ENCODE results near the gene KRT23.
"Not testable (repeated sequence)": the region's sequence is repeated elsewhere in the genome, so short reads cannot be mapped to it uniquely, and the experiment has no call there.

KRT23 gene

DNA sequence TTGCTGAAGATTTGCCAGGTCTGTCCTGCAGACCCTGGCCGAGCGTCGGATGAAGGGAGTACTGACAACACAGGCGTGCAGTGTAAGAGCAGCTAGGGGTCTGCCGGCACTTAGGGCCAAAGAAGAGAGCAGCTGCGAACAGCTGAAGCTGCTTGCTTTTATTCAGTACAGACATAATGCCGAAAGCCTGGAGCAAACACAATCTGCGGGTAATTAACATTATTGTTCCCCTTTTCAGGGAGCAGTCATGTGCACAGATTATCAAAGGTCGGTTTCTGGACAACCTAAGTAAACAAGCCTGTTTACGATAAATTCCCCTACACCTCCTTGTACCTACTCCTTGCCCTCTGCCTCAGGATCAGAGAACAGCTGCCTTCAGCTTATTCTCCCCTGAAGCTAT lies 12.0 kb upstream of the KRT23 start:
- DNase-seq: peak; percentile 10

DNA sequence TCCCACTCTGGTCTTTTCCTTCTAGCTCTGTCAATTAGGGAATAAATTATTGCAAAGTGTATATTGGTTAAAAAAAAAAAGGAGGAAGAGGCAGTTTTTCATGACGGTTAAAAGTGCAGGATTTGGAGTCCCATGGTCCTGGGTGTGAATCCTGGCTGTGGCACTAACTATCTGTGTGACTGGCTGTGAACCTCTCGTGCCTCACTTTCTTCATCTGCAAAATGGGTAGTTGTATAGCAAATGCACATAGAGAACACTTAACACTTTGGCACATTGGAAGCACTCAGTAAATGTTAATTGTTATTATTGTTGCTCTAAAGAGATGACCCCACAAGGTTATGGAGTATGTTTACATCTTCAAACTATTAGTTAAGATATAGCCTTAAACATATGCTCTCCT lies 10.5 kb upstream of the KRT23 start:
- DNase-seq: no peak

DNA sequence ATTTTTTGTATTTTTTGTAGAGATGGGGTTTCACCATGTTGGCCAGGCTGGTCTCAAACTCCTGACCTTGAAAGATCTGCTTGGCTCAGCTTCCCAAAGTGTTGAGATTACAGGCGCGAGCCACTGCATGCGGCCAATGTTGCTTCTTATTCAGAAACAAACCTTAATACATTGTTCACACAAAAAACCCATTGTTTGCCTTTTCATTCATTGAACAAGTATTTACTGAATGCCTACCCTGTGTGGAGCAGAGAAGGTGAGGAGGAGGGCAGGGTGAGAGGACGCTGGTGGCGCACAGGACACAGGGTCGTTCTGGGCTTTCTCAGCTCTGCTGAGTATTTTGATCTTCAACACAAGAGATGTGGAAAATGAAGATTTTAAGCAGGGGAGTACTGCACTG lies 8.0 kb upstream of the KRT23 start:
- DNase-seq: no peak

DNA sequence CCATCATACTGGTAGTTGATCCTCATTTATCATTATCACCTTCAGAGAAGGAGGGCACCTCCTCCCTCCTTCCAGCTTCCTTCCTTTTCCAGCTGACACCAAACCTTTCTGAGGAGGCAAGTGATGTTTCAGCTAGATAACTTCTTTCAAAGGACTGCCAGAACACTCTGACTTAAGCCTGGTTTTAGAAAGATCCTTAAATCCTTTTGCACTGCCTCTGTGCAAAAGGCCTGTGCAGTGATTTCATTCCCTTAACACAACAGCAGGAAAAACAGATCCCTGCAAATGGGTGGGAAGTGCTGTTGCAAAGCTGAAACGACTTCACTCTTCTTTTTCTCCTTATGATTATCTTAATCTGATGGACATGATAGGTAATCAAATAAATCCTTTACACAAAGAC lies 7.1 kb upstream of the KRT23 start:
- DNase-seq: no peak

DNA sequence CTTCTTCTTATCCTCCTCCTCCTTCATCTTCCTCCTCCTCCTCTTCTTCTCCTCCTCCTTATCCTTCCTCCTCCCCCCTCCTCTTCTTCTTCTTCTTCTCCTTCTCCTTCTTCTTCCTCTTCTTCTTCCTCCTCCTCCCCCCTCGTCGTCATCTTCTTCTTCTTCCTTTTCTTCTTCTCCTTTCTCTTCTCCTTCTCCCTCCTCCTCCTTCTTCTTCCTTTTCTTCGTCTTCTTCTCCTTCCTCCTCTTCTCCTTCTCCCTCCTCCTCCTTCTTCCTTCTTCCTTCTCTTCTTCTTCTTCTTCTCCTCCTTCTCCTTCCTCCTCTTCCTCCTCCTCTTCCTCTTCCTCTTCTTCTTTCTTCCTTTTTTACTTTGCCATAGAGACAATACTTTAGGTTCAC lies 5.1 kb upstream of the KRT23 start:
- DNase-seq: no peak

DNA sequence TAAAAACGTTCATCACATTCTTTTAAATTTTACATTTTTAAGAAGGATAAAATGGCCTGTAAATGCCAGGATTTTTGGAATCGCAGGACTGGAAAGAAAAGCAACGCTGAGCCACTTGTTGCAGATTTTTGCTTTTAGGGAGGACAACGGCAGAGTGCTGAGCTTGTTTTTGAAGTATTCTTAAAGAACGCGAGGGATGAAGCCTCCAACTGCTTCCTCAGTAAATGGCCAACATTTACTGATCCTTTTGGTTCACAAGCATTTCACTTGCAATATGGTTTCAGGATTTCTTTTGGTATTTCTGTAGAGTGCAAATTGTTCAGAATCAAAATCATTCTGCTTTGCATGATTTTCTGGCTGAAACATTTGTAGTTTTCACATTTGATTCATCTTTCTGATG lies 2.8 kb upstream of the KRT23 start:
- no peak for DNase-seq

DNA sequence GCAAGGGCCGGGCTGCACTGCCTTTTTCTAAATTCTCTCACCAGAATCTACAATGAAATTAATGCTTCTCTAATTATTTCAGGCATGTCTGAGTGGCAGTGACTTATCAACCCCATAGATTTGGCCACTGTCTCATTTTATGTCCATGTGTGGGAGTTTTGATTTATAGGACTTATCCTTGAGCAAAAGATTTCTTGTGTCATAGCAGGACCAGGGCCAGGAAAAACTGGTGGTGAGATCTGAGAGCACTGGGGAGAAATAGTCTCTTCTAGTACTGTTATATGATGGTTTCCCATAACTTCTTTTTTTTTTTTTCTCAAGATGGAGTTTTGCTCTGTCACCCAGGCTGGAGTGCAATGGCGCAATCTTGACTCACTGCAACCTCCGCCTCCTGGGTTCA lies 1.5 kb upstream of the KRT23 start:
- DNase-seq: no peak

DNA sequence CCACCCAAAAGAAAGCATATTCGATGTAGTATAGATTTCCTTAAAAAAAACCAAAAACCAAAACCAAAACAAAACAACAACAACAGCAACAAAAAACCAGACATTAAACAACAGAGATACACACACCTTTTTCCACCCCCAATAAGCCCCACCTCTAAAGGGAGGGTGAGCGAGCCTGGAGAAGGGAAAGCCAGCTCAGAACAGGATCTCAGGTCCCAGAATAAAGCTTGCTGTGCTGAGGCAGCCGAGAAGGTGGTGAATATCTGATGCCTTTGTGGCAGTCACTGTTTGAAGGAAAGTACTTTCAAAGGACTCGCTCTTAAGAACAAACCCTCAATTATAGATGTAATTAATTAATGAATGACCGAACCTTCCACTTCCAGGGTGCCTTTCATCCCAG lies 470 bp downstream of the KRT23 start:
- DNase-seq: no peak

DNA sequence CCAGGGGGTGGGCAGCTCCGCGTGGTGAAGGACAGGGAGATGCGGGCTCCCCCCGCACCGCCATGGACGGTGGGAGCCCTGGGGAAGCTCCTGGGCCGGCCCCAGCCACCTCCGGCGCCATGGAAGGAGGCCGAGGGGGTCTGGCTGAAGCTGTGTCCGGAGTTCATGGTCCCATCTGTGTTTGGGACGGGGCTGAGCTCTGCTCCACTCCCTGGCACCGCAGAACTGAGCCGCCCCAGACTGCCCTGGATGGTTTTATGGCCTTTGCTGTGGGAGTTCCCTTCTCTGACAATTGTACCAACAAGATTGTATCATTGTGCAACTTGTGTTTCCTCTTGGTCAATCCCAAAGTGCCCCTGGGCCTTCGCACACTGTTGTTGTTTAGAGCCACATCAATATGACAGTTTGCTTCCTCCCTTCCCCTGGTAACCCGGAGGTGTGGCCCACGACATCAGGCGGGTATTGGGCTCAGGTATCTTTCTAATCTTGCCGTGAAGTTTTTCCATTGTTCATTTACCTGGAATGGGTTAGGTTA lies 942 bp downstream of the KRT23 start:
- no peak for DNase-seq

DNA sequence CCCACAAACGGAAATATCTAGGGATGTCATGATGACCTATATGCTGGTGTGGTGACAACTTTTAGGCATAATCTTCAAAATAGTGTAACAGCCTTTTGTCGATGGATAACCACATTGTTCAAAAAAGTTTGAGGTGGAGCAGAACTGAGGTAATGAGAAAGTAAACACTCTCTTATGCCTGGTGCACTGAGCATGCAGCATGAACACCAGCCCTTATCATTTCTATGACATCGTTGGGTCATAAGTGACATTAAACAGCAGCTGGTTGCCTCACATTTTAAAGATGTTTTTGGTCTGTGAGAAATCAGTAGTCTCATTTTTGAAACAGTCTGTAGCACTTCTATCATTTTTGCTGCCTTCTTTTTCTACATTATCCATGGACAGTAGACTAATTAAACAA lies 1.8 kb downstream of the KRT23 start:
- no peak for DNase-seq

DNA sequence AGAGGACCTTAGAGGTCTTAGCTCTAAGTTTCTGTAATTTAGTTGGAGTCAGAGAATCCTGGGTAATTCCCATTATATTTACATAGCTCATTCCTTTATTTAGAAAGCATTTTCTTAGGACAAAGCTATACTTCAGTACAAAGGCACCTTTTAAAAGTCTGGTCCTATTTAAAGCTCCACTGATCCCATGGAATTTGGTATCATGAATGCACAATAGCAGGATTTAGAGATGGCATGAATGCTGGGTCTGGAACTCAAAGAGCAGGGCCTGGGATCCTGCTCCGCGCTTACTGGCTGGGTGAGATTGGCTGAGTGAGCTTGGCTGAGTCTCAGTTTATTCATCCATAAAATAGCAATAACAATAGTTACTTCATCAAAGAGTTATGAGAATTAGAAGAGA lies 4.8 kb downstream of the KRT23 start:
- DNase-seq: no peak

DNA sequence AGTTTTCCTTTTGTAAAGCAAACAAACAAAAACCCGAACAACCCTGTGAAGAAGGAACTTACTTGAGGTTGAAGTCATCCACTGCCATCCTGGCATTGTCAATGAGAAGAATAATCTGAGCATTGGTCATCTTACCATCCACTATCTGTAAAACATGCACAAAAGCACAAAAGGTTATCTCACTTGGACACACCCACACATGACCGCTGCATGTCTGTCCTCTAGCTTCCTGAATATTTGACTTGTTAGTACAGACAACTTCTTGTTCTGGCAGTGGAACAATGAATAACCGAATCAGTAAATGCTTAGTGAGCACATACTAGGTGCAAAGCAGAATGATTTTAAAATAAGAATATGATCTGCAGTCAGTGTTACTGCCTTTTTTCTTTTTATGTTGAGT lies 6.1 kb downstream of the KRT23 start:
- no peak for DNase-seq

DNA sequence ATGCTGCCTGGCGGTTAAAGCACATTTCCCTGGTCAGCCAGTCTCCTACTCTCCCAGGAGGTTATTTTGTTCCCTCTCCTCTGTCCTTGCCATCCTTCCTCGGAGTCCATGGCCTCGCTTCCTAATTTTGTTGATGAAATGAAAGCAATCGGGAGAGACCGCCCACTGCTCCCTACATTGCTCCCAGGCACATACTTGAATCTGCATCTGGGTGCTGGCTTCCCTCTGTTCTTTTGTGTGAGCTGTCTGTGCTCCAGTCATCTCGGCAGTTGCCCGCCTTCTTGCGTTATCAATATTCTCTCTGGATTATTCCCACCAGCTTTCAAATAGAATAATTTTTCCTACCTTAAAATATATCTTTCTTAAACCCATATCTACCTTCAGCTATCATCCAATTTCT lies 11.1 kb downstream of the KRT23 start:
- no peak for DNase-seq

DNA sequence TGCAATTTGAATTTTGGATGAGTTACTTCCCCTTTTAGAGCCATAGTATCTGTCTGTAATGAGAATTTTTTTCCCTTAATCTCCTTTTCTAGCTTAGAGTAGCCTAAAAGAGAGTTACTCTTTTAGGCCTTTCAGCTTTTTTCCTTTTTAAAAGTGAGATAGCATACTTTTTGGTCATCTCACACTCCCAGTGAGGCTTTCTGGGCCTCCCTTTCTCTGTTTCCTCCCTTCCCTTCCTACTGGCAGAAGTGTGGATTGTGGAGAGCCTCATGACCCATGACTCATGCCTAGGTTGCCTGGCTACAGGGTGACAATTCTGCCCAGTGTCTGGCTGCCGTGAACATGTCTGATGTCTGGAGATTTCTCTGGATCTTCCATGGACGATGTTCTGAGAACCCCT lies 15.2 kb downstream of the KRT23 start:
- no peak for DNase-seq

DNA sequence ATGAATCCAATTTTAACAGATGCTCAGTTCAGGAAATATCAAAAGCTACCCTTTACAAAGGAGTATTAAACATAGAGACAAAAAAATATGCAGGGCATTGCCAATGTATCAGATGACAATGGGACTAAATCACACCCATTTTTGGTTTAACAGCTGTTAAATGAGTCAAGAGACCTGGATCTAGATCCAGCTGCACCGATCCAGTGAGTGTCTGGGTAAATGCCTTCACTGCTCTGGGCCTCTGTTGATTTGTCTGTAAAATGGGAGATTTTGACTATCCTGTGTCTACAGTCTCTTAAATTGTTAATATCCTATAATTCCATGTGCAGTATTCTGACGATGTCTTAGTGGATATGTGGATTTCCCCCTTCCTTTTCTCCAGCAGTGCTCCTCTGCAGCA lies 16.4 kb downstream of the KRT23 start:
- DNase-seq: no peak

DNA sequence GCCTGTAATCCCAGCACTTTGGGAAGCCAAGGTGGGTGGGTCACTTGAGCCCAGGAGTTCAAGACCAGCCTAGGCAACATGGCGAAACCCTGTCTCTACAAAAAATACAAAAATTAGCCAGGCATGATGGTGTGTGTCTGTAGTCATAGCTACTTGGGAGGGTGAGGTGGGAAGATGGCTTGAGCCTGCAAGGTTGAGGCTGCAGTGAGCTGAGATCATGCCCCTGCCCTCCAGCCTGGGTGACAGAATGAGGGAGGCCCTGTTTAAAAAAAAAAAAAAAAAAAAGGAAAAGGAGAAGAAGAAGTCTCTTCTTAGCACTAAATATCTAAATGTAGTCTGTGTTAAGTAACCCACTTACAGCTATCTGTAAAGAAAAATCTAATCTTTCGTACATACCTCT lies 20.3 kb downstream of the KRT23 start:
- not testable (repeated sequence) for DNase-seq

DNA sequence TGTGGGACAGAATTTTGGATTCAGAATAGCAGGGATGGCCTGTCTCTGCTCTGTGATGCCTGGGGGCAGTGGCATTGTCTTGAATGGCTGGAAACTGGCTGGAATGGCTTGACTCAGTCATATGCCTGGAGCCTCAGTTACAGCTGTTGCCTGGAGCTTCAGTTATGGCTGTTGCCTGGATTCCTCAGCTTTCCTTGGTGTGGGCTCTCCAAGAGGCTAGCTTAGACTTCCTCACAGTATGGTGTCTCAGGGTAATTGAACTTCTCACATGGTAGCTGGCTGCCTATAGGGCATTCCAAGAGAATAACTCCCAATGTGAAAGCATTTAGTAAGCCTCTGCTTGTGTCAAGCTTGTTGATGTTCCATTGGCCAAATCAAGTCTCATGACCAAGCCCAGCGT lies 21.1 kb downstream of the KRT23 start:
- no peak for DNase-seq

DNA sequence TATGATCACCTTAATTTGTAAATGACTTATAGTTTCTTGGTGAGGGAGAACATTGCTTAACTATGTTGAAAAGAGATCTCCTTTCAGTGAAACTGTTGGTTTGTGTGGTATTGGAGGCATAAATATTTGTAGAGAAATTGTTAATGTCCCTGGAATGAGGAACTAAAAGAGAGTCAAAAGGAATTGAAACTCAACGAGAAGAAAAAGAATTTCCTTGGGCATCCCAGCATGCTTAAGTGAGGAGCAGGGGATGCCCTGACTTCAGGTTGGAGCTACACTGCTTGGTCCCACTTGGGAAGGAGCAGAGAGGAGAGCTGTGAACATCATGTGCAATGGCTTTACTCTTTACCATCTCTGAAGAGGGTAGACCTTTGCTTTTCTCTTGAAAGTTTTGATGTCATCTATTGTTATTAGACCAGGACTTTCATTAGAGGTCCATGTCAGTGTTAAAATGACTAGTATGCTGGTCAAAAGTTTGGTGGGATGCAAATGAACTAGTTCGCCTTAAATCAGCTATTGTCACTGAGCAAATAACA lies 21.7 kb downstream of the KRT23 start:
- no peak for DNase-seq

DNA sequence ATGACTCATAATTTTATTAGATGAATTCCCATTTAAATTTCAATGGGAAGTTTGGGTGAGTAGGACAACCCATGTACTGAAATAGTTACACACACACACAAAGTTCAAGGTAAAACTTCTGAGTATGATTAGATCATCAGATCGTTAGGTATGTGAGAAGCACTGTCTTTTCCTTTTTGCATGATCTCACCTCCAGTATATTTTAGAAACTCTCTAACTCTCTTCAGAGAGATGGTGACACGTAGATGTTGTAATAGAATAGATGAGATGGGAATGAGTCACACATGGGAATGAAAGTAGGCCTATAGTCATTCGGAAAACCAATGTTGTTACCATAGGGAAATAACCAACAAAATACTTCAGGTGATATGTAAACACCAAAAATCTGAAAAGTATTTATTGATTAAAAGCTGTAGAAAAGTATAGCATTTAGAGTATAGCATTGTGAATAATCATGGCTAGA lies 22.2 kb downstream of the KRT23 start:
- DNase-seq: no peak

DNA sequence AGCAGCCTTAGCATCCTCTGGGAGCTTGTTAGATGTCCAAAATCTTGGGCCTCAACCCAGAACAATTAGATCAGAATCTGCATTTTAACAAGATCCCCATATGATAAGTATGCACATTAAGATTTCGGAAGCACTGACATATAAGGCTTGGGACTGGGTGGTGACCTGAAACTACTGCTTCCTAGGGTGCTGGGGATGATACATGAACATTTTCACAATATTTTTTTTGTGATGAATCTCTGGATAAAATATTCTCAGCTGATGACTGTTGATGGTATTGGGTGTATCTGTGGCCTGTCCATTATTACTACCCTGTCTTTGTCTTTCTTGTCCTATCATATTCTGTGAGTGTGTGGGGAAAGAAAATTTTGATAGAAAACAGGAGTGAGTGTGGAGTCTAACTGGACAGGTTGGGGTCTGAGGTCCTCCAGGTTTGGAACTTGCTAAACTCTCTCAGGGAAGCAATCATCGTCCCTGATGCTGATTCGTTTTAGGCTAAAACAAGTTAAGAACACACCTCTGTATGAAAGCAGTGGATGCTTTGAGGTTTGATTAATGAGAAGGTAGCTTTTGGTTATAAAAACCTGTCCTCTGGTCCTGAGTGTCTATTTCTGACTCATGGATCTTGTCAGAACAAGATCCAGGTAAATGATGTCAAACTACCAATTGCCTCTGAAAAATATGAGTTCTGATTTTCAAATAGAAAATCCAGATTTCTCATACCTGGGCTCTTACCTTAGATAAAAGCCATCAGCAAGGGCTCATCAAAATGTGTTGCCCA lies 23.2 kb downstream of the KRT23 start:
- DNase-seq: no peak

DNA sequence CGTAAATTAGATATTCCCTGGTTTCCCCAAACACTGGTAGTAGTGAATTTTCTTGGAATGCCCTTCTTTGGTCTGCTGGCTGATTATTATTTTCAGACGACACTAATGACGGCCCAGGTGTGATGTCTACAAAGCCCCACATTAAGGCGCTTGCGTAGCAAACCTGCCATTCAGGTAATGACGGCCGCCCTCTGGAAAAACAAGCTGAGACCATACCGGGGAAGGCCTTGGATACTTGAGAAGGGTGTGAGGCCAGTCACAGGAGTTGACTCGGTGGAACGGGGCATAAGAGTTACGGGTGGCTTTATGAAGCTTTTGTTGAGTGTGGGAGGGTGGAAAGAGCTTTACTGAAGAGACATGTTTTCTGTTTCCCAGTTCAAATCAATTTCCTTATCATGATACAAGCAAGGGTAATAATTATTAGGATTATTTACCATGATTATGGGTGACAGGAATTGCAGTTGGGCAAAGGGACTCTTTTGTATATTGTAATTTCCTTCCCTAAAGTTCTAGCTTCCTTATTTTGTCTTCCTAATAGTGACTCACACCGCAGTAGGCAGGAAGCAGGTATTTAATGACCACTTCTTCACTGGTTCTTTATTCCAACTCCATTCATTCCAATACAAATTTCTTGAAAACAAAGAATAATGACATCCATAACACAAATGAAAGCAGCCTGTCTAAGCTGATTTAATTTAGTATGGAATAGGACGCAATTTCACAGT lies 24.8 kb downstream of the KRT23 start:
- DNase-seq: no peak

DNA sequence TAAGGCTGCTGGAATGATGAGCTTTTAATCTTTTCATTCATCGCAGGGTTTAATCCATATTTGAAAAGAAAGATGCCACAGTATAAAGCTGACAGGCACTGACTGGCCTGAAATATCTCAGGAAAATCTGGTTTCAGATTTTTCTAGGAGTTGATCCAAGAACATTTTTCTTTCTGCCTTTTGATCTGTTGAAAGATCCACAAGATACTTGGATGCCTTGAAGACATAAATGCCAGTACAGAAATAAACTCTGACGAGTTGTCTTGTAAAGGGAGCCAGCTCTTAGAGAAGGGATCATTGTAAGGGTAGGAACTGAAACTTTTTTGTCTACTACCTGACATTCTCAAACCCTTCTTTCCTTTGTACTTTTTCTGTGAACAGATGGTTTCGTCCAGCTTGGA lies 27.0 kb downstream of the KRT23 start:
- no peak for DNase-seq

DNA sequence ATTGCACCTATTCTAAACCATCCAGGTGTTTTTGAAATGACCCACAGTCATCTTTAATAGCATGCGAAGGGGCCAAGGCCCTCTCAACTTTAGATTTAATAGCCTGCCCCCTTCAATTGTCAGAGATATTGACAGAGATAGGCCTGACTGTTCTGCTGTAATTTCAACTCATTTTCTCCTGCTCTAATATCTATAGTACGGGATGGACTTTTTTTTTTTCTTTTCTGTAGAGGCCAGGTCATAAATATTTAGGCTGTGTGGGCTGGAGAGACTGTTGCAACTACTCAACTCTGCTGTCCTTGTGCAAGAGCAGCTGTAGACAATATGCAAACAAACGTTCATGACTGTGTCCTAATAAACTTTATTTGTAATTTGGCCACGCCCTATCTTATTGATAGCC lies 27.7 kb downstream of the KRT23 start:
- DNase-seq: no peak

DNA sequence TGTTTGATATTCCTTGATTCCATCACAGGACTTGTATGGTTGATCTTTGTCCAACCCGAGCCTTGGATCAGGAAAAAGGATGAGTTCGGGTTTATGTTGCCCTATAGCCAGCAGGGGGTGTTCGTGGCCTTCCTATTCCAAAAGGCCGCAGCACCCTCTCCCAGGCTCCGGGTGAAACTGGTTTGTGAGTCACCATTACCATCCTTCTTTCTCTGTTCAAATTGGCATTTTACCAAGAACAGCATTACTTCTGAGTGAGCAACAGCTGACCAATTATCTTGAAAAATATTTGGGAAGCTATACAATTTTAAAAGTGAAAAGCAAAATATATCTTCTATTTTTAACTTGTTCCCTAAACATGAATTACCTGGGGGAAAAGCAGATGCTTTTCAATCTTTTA lies 28.1 kb downstream of the KRT23 start:
- peak; percentile 94 for DNase-seq
